GM12875 (cell line): ENCODE measurements around the gene PARVG.

Experiments
- H3K4me3 ChIP-seq: one replicate; pipeline ENCODE4 v1.5.1; 2011; ENCODE audit warnings: low read depth, low read length, control low read depth
- CTCF ChIP-seq: IDR thresholded peaks from 2 replicates; pipeline ENCODE4 v1.5.1; 2011; ENCODE audit warnings: low read depth, mild to moderate bottlenecking, control low read depth, inconsistent platforms, low read length, moderate library complexity, borderline replicate concordance; ENCODE audit not compliant: insufficient read depth

The PARVG gene

GRCh38 chr22:44186121-44186510 lies 5.4 kb downstream of the PARVG start:
- no peak for TF ChIP-seq CTCF
- H3K4me3 ChIP-seq: no peak overlapping the region

GRCh38 chr22:44186737-44187136 lies 6.0 kb downstream of the PARVG start:
- no peak overlapping the region for H3K4me3 ChIP-seq
- no peak for TF ChIP-seq CTCF

GRCh38 chr22:44187652-44188230 lies 7.0 kb downstream of the PARVG start:
- no peak for TF ChIP-seq CTCF
- no peak overlapping the region for H3K4me3 ChIP-seq

GRCh38 chr22:44188316-44188715 lies 7.6 kb downstream of the PARVG start:
- no peak for TF ChIP-seq CTCF

GRCh38 chr22:44188986-44189630 lies 8.4 kb downstream of the PARVG start:
- TF ChIP-seq CTCF: no peak
- no peak overlapping the region for H3K4me3 ChIP-seq

More at GRCh38 chr22:44188316-44188715, 7.6 kb downstream of the PARVG start:
- H3K4me3 ChIP-seq: no peak overlapping the region

GRCh38 chr22:44190381-44190976 lies 9.8 kb downstream of the PARVG start:
- H3K4me3 ChIP-seq: no peak overlapping the region
- TF ChIP-seq CTCF: no peak

- H3K4me3 ChIP-seq: no peak overlapping the region
- no peak for TF ChIP-seq CTCF
These were observed 10.3 kb downstream of the PARVG start for GRCh38 chr22:44191036-44191454.
